ENCODE measurements around the gene CRYBB3.

DNA sequence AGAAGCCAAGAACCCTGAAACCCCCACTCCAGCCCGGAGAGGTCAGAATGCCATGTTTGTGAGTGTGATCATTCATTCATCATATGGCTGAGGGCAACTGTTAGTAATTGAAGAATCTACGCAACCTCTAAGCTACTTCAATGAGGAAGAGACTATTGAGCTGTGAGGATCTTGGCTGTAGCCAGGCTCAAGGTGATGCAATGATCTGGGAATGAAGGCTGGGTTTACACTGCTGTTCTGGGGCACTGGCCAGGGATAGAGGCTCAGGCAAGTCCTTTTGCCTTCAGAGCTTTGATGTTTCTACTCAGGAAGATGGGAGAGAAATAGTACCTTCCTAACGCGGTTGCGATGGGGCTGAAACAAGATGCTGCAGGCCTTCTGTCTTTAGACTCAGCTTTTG lies 32.6 kb downstream of the CRYBB3 start:
- TF ChIP-seq, protein P1, sequence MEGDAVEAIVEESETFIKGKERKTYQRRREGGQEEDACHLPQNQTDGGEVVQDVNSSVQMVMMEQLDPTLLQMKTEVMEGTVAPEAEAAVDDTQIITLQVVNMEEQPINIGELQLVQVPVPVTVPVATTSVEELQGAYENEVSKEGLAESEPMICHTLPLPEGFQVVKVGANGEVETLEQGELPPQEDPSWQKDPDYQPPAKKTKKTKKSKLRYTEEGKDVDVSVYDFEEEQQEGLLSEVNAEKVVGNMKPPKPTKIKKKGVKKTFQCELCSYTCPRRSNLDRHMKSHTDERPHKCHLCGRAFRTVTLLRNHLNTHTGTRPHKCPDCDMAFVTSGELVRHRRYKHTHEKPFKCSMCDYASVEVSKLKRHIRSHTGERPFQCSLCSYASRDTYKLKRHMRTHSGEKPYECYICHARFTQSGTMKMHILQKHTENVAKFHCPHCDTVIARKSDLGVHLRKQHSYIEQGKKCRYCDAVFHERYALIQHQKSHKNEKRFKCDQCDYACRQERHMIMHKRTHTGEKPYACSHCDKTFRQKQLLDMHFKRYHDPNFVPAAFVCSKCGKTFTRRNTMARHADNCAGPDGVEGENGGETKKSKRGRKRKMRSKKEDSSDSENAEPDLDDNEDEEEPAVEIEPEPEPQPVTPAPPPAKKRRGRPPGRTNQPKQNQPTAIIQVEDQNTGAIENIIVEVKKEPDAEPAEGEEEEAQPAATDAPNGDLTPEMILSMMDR (IDR thresholded peaks at IDR 0.05), result no peak
- no peak for TF ChIP-seq POLR2A (IDR thresholded peaks at IDR 0.05)
